Activated CD4-positive, alpha-beta T cell treated with anti-CD3 and anti-CD28 coated beads, Interleukin-2, amount 50 U/mL, for 48 hours (primary cell): ENCODE data around the gene ZNF496.
"Not testable (repeated sequence)": the region's sequence is repeated elsewhere in the genome, so short reads cannot be mapped to it uniquely, and the experiment has no call there.

Source experiments
- DNase-seq, 2 experiments: peaks; one replicate each; pipeline ENCODE4 v3.0.0-alpha.2; 2020

ZNF496 gene

DNA sequence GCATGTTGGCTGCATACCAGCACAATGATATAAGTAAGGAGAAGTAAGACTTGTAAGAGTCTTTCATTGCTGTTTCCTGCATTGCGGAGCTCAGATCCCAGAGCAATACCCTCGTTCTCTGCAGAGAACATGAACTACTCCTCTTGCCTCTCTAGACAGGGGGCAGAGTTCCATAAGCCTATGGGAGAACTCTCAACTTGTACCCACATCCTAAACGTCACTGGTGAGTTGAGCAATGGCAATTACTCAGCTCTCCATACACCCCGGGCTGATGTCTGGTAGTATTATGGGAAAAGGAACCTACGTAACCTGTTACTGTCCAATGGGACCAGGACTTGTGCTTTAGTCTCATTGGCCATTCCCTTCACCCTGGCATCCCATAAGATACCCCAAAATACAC, 27.3 kb upstream of the ZNF496 start:
- no peak for DNase-seq

DNA sequence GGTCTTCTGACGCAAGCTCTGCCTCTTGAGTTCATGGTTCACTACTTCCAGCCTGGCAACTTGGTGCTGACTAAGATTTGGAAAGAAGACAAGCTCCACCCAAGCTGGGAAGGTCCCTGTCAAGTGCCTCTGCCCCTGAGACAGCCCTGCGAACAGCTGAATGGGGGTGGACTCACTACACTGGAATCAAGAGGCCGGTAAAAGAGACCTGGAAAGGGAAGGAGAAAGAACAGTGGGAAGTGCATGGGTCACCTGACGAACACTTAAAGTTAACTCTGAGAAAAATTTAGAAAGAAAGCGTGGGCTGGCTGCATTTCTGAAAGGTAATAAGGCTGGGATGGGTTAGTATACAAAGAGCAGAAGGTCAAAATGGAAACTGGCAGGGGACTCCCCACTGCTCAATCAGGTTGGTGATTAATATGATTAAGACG, 26.1 kb upstream of the ZNF496 start:
- no peak for DNase-seq

DNA sequence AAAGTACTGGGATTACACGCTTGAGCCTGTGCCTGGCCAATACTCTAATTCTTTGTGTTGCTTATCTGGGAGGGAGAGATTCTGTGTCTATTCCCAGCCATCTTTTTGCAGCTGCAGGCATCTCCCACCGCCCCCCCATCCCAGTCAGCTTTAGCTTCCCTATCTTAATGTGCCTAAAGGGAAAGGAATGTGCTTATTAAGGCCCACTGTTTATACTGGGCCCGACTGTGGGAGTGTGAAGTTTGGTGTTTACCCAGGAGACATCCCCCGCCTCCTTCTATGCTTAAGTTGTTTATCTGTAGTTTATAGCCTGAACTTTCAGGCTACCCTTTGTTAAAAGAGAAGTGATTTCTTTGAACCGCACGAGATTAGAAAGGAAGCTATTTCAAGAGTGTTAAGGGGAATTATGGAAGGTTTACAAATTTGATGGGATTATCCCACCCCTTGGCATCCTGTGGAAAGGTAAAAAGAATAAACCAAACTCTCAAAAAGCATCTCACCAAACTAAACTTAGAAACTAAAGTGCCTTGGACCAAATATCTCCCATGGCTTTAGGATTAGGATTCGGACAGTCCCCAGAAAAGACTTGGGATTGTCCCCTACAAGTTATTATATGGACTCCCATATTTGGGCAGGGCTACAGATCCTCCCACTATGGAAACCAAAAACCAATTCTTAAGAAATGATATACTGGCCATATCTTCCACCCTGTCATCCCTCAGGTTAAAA, 25.5 kb upstream of the ZNF496 start:
- no peak for DNase-seq

DNA sequence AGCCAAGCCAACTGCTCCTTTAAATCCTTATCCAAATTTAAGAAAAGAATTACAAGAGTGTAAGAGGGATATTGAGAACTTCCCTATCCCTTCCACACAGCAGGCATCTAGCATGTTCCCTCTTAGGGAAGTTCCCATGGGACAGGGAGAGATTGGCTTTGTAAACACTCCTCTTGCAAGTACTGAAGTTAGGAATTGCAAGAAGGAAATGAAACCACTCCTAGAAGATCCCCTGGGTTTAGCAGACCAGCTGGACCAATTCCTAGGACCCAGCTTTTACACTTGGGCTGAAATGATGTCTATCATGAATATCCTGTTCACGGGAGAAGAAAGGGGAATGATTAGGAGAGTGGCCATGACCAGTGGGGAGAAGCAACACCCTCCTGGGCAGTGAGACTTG, 23.5 kb upstream of the ZNF496 start:
- not testable (repeated sequence) for DNase-seq

DNA sequence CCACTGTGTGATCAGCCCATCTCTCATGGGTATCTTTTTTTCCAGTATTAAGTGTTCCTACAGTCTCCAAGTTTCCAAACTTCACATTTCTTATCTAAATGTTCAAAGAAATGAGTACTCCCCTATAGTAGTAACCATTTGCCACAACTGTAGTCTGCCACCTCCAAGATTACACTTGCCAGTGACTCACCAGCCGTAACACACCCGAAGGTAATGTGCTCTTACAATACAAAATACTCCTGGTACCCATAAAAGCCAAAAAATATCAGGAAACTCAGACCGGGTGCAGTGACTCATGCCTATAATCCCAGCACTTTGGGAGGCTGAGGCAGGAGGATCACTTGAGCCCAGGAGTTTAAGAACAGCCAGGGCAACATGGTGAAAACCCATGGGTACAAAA, 20.5 kb upstream of the ZNF496 start:
- no peak for DNase-seq

DNA sequence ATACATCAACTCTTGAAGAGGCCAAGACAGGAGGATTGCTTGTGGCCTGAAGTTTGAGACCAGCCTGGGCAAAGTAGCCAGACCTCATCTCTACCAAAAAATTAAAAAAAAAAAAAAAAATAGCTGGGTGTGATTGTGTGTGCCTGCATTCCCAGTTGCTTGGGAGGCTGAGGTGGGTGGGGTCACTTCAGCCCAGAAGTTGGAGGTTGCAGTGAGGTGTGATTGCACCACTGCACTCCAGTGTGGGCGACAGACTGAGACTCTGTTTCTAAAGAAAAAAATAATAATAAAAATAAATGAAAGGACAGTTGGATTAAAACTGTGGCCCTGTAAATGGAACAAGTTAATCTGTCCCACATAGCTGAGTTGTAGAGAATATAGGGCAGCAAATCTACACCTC, 18.9 kb upstream of the ZNF496 start:
- no peak for DNase-seq

DNA sequence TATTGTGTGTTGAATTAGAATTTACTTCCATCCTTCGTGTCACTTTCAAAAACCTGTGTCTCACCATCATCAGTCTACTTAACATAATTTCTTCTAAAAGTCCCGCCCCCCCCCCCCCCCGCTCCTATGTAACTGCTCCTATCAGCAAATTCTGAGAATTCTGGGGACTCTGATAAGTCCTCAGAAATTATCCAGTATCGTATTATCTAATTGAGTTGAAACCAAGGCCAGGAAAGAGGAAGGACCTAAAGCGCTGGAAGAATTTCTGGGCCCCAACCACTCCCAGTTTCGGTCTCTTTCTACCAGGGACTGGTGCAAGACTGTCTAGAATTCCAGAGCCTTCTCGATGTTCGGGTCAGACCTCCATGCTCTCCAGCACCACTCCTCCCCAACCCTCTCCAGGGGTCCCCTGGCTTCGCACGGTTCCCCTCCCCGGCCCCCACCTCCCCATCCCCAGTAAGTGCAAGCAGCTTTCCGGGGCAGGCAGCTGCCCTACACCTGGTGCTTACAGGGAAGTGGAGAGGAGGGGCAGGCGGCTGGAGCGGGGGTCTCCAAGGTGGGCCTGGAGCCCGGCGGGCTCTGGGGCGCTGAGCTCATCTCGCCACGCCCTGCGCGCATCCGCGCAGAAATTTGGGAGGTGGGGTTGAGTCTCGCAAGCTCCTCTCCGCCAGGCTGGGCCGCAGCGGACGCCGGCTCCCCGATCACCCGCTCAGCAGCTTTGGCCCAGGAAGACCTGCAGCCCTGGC, 16.0 kb upstream of the ZNF496 start:
- DNase-seq, result no peak

DNA sequence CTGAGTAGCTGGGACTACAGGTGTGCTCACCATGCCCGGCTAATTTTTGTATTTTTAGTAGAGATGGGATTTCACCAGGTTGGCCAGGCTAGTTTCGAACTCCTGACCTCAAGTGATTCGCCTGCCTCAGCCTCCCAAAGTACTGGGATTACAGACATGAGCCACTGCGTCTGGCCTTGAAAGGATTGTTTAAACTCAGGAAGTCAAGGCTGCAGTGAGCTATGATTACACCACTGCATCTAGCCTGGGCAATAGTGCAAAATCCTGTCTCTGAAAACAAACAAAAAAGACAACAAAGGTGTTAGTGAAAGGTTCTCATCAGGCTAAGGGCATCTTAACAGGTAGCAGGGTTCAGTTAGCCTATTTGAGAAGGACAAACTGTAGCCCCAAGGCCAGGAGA, 14.2 kb upstream of the ZNF496 start:
- DNase-seq, result no peak

DNA sequence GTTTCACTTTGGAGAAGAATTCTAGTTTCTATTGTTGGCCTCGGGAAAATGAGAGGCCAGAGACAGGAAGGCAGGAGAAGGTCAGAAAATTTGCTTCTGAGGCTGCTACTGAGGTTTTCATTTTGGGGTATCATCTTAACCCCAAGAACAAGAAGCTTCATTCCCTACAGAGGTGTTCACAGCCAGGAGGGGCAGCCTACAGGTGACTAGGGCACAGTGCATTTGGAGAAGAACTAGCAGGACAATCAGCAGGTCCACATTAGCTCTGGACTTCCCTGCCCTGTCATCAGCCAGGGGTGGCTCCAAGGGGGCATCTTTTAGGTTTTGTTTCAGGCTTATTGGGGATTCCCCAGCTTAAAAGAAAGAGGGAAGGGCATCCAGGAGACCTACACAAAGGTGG, 12.1 kb upstream of the ZNF496 start:
- DNase-seq, result no peak

DNA sequence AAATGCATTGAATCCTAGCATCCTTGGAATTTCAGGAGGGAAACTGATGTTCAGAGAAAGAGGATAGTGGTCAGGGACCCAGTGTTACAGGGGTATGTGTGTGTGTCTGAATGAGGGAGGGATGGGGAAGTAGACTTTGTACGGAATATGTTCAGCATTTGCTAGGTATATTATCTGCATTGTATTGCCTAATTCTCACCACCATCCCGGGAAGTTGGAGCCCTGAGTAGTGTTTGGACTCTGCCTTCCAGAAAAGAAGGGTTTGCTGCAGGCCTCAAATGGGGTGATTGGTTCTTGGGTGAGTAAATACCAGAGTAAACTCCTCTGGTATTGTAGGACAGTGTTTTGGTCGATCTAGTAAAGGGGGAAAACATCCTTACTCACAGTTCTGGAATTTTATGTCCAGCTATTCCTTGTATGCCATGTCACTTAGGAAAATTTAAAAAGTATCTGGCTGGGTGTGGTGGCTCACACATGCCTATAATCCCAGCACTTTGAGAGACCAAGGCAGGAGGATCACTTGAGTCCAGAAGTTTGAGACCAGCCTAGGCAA, 7.1 kb upstream of the ZNF496 start:
- DNase-seq, result no peak

DNA sequence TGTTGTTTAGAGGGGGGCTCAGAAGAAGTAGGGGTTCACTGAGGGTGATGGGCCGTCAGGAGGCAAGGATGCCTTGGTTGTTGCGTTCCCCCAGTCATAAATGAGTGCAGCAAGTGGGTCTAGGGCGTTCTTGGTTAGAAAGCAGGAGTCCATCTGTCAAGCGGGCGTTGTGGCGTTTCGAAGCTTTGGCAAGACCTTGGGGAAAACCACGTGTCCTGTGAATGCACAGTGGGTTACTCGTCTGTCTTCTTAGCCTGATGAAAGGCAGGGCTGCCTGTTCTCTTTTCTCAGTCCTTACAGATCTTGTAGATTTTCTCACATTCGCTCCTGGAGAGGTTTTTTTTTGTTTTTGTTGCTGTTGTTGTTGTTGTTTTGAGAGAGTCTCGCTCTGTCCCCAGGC, 6.3 kb upstream of the ZNF496 start:
- DNase-seq, result no peak

DNA sequence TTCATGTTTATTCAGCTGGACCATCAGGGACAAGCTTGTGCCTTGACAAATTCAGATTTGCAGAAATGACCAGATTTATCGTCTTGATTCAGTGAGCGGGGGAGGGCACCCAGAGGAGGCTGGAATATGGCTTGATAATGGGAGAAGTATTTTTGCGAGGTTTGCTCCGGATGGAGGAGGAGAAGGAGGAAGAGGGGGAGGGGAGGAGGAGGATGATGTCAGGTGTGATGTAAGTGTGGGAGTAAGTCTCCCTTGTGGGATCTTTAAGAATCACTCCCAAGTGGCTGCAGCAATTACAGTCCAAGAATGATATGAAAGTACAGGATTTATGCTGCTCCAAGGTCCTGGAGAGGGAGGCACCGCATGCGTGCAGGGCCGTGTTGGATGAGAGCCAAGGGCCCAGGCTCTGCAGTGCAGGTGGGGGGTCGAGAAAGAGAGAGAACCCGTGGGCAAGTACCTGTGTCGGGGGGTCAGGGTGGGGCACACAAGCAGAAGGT, 5.6 kb upstream of the ZNF496 start:
- no peak for DNase-seq

DNA sequence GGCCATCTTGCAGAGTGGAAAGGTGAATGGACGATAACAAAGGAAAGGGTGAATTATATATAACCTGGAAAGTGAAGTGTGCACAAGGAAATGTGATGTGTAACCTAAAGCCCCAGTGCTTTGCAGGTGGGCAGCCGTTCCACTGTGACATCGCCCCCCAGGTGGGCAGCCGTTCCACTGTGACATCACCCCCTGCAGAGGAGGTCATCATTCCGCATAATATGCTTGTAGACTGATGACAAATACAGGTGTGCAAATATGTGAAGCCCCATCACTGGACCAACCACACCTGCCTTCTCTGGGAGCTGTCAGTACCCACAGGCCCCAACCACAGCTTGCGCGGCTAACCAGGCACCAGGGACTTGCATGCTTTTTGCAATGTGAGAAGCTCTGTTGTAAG, 4.7 kb upstream of the ZNF496 start:
- DNase-seq, result no peak

DNA sequence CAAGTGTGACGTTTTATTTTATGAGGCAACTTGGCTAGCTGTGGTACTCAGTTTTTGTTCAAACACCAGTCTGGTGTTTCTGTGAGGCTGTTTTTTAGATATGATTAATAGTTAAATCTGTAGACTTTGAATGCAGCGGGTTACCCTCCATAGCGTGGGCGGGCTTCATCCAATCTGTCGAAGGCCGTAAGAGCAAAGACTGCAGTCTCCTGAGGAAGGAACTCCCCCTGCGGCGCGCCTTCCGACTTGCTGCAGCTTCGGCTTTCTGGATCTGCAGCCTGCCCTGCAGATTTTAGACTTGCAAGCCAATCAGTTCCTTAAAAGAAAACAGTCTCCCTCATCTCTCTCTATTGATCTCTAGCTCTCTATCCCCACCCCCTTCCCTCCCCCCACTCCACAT, 4.2 kb upstream of the ZNF496 start:
- DNase-seq, result no peak

DNA sequence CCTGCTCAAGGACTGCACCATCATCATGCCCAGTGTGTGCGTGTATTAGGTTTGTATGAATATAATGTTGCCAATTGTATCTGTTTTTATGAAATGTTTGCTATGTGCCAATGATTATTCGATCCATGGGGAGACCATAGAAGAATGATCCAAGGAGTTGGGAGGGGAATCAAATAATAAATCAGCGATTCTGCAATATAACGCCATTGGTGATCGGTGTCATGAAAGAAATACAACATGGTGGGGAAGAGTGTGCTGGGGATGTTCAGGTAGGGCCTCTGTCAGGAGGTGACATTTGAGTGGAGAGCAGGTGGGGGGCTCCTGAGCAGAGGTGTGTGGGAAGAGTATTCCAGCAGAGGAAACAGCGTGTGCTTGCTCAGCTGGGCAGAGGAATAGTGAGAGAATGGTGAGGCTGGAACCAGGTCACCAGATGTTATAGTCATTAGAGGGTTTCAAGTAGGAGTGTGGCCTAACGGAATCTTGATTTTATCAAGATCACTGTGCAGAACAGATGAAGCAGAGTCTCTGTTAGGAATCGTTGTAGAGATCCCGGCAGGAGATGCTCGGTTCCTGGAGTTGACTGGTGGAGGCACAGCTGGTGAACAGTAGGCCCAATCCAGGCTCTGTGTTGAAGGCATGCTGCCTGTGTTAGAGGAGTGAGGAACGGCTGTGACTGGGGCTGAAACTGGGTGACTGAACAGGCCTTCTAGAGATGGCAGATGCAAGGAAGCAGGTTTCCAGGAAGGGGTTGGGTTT, 2.9 kb upstream of the ZNF496 start:
- no peak for DNase-seq

DNA sequence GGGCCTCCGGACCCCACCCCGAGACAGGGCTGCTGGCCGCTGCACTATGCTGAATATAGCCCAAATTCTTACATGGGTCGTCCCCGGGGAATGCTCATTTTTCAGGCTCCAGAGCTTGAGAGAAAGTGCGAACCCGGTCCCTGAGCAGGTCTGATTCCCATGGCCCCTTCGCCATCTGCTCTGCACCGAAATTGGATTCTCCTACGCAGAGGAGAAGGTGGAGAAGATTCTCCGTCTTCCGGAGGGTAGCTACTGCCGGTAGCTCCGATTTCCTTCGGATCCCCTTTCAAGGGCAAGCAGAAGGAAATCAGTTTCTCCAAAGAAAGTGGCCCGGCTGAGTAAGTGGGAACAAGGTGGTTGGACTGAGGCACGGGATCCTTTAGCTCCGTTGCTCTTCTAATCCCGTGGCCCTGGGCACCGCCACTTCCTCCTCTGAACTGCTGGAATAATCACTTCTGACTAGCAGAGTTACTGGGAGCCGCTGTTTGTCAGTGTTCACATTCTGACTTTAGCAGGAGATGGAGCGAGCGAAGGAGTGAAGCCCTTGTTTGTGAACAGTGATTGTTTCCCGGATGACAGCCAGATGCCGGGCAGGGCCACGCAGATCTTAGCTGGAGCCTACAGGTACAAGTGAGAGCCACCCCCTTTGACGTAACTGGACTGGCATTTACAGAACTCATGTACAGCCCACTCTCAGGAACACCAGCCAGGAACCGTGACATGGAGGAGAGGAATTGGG, 1.1 kb upstream of the ZNF496 start:
- no peak for DNase-seq

DNA sequence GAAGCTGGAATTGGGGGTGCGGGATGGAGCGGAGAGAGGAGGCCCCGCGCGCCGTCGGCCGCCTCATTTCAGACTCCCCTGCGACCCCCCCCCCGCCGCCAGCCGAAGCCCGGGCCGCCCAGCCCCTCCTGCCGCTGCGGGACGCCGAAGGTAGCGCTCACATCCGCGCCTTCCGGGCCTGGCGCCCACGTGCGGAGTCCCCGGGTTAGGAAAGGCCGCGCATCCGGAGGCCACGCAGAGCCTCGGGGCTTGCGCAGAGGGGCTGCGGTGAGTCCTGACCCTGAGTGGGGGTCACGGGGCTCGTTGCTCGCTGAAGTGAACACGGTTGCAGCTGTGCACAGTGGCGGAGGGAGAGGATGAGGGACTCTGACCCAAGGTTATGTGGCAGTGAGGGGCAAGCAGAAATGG, 552 bp upstream of the ZNF496 start:
- peak; percentile 56 to 71 for DNase-seq

DNA sequence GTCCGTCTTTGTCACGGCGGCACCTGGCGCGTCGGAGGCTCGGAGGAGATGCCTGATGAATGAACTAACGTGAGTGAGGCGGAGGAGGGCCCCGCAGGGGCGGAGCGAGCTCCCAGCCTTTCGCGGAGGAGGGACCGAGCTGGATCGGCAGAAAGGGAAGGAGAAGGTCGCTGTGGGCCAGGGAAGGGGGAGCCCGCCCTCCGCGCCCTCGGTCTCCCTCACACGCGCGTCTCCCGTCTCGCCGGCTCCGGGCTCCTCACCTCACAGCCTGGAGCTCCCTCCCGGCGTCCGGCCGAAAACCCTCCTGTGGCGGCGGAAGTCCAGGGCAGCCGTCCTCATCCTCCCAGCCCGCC, 519 bp downstream of the ZNF496 start:
- peak; percentile 76 to 84 for DNase-seq

DNA sequence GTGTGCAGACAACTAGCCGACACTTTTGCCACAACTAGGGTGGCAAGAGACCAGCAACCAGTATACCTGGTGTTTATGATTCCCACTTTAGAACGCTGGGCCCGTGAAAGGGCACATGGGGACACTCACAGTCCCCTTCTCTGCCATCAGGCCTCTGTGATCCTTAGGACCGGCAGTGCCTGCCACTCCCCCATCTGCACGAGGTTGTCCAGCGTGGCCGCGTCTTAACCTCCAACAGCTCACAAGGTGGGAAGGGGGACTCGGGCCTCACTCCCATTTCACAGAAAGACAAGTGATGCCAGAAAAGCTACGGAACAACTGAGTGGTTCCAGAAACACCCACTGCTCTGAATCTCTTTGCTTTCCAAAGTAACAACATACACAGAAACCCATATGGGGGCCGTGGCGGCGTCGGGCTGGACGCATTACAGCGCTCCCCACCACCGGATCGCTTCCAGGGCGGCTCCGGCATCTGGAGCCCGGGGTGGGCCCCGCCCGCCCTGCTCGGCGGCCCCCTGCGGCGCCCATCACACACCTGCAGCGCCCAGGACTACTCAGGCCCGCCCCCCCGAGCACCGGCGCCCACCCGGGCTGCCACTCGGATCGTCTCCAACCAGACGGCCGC, 1.0 kb downstream of the ZNF496 start:
- peak in 1 of 2 experiments; percentile 23 for DNase-seq

DNA sequence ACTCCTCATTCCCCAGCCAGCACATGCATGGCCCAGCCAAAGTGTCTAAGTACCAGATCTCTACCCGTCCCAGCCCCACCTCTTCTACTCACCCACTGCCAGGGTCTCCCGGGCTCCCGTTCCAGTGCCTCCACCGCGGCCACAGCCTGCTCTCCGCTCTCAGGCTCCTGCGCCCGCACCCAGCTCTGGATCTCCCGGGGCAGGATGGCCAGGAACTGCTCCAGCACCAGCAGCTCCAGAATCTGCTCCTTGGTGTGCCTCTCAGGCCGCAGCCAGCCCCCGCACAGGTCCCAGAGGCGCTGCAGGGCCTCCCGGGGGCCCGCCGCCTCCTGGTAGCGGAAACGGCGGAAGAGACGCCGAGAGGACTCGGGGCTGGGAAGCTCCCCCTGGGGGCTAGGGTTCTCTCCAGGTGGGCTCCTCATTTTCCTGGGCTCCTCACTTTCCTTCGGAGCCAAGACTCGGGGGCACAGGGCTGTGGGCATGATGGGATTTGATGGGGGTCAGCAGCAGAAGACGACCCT, 2.5 kb downstream of the ZNF496 start:
- no peak for DNase-seq

DNA sequence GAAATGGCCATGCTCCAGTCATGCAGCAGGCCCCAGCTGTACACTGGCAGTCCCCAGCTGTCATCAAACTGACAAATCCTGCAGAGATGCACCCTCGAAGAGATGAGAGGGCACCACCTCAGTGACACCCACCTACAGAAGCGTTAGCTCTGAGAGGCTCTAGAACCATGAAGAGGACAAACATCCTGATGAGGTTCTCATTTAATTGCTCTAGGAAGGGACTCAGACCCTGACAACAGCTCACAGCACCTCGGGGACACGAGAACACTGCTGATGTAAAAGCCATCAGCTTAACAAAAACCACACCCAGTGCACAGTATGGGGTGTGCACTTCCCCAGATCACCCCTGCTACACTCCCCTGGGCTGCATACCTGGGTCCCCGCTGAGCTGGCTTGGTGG, 3.4 kb downstream of the ZNF496 start:
- DNase-seq, result no peak
